IMR-90 (cell line): ENCODE measurements around the gene DPYSL3. TPM values are rescaled to one million over a fixed set of nuclear protein-coding genes. Genes with fewer than 3 reads are reported as not detected.

ENCODE experiments used
- ATAC-seq: fragments of 200-7000 bp; cut with Tn5 transposase; 2 replicates; pipeline ENCODE4 v1.9.1; 2020; ENCODE audit warnings: low read depth, mild to moderate bottlenecking, moderate library complexity
- BruUV-seq: library from RNA; stranded (reverse); fragments of 400-500 nt; replicated peaks from 2 replicates; lab custom pipeline; 2021; lab: Mats Ljungman, UMichigan
- CTCF ChIA-PET: fragments of 300-600 bp; formaldehyde crosslinking; extraction: SDS; loops from one replicate; lab custom pipeline; 2021; ENCODE audit warnings: antibody characterized with exemption; lab: Yijun Ruan, JAX
- POLR2A ChIA-PET: fragments of 300-600 bp; sonication (Branson Sonifier 250); formaldehyde crosslinking; loops from one replicate; lab custom pipeline; 2022; ENCODE audit warnings: antibody characterized with exemption; ENCODE audit not compliant: unreplicated experiment; lab: Charles Lee
- DNase-seq: peaks from one replicate; pipeline ENCODE4 v3.0.0; 2013
- H2AFZ ChIP-seq: replicated peaks from 2 replicates; pipeline ENCODE3; 2013; ENCODE audit warnings: low read length, mild to moderate bottlenecking; ENCODE audit not compliant: poor library complexity
- H2AK5ac ChIP-seq: 2 replicates; pipeline ENCODE4 v1.6.1; 2013; ENCODE audit warnings: low read depth, low read length, inconsistent platforms
- H2AK9ac ChIP-seq: replicated peaks from 2 replicates; pipeline ENCODE3; 2013; ENCODE audit warnings: mild to moderate bottlenecking, low read depth, low read length, moderate library complexity; ENCODE audit not compliant: poor library complexity
- H2BK120ac ChIP-seq: 2 replicates; pipeline ENCODE4 v1.6.1; 2013; ENCODE audit warnings: low read depth, low read length, inconsistent platforms
- H2BK15ac ChIP-seq: 3 replicates; pipeline ENCODE4 v1.6.1; 2013; ENCODE audit warnings: low read depth, low read length, inconsistent platforms
- H2BK20ac ChIP-seq: 2 replicates; pipeline ENCODE4 v1.6.1; 2013; ENCODE audit warnings: low read depth, mild to moderate bottlenecking, inconsistent platforms, low read length, moderate library complexity
- H2BK5ac ChIP-seq: 2 replicates; pipeline ENCODE4 v1.6.1; 2013; ENCODE audit warnings: mild to moderate bottlenecking, low read depth, low read length, inconsistent platforms; ENCODE audit not compliant: poor library complexity, severe bottlenecking
- H3K14ac ChIP-seq: replicated peaks from 2 replicates; pipeline ENCODE4 v1.6.1; 2013; ENCODE audit warnings: low read depth, low read length, inconsistent platforms
- H3K18ac ChIP-seq: 2 replicates; pipeline ENCODE4 v1.6.1; 2013; ENCODE audit warnings: low read depth, low read length, control low read depth
- H3K23ac ChIP-seq: 2 replicates; pipeline ENCODE4 v1.6.1; 2013; ENCODE audit warnings: low read depth, low read length, inconsistent platforms
- H3K27ac ChIP-seq: 2 replicates; pipeline ENCODE4 v1.5.1; 2013; ENCODE audit warnings: mild to moderate bottlenecking, control low read depth, low read length; ENCODE audit not compliant: insufficient read depth
- H3K27me3 ChIP-seq: 2 replicates; pipeline ENCODE4 v1.6.1; 2013; ENCODE audit warnings: low read length; ENCODE audit not compliant: control insufficient read depth, insufficient read depth
- H3K36me3 ChIP-seq: 2 replicates; pipeline ENCODE4 v1.6.1; 2013; ENCODE audit warnings: low read length, mixed read lengths; ENCODE audit not compliant: control insufficient read depth, insufficient read depth
- H3K4ac ChIP-seq: 2 replicates; pipeline ENCODE4 v1.6.1; 2013; ENCODE audit warnings: low read depth, low read length, inconsistent platforms
- H3K4me1 ChIP-seq: 2 replicates; pipeline ENCODE4 v1.6.1; 2013; ENCODE audit warnings: low read length, mixed read lengths; ENCODE audit not compliant: control insufficient read depth, insufficient read depth
- H3K4me2 ChIP-seq: 2 replicates; pipeline ENCODE4 v1.6.1; 2013; ENCODE audit warnings: low read depth, mild to moderate bottlenecking, control low read depth, low read length, moderate library complexity
- H3K4me3 ChIP-seq: 2 replicates; pipeline ENCODE4 v1.5.1; 2013; ENCODE audit warnings: low read depth, mild to moderate bottlenecking, control low read depth, low read length, moderate library complexity; ENCODE audit not compliant: insufficient read depth
- H3K56ac ChIP-seq: 2 replicates; pipeline ENCODE4 v1.6.1; 2013; ENCODE audit warnings: low read length, inconsistent platforms; ENCODE audit not compliant: insufficient read depth; ENCODE audit errors: extremely low read depth
- H3K79me1 ChIP-seq, 2 experiments: 2 replicates each; pipeline ENCODE4 v1.6.1; 2013; ENCODE audit warnings: low read length in 2 of 2, inconsistent platforms in 1 of 2, low read depth in 1 of 2
- H3K9ac ChIP-seq: 2 replicates; pipeline ENCODE4 v1.6.1; 2013; ENCODE audit warnings: low read depth, low read length, control low read depth
- H3K9me1 ChIP-seq: 2 replicates; pipeline ENCODE4 v1.6.1; 2013; ENCODE audit warnings: low read length, inconsistent platforms; ENCODE audit not compliant: insufficient read depth
- H3K9me3 ChIP-seq: 2 replicates; pipeline ENCODE4 v1.6.1; 2013; ENCODE audit warnings: low read length; ENCODE audit not compliant: control insufficient read depth, insufficient read depth
- H4K20me1 ChIP-seq: 2 replicates; pipeline ENCODE4 v1.6.1; 2013; ENCODE audit warnings: low read length, inconsistent platforms; ENCODE audit not compliant: insufficient read depth
- H4K5ac ChIP-seq: 2 replicates; pipeline ENCODE4 v1.6.1; 2013; ENCODE audit warnings: mild to moderate bottlenecking, low read depth, low read length, control low read depth
- H4K8ac ChIP-seq, 2 experiments: 2 replicates each; pipeline ENCODE4 v1.6.1; 2013; ENCODE audit warnings: low read depth in 2 of 2, low read length in 2 of 2, control low read depth in 1 of 2, inconsistent platforms in 1 of 2
- H4K91ac ChIP-seq: 2 replicates; pipeline ENCODE4 v1.6.1; 2013; ENCODE audit warnings: low read depth, low read length, inconsistent platforms; ENCODE audit not compliant: insufficient read depth
- FOS ChIP-seq: fragments of 150-350 bp; IDR thresholded peaks from 2 replicates; pipeline ENCODE4 v1.6.1; 2016; ENCODE audit warnings: low read depth, low read length
- dilution Hi-C: fragments of 300-500 bp; cut with HindIII; formaldehyde crosslinking; loops from one replicate; pipeline ENCODE4 v1.14.3; 2018; ENCODE audit warnings: low sequenced_read_pairs; ENCODE audit not compliant: unreplicated experiment
- in situ Hi-C: fragments of 300-500 bp; cut with MboI; formaldehyde crosslinking; loops from 3 replicates; pipeline ENCODE4 v1.14.3; 2019; ENCODE audit warnings: low sequenced_read_pairs, inconsistent platforms, mixed read lengths
- intact Hi-C: fragments of 100-400 bp; cut with micrococcal nuclease; formaldehyde crosslinking; loops from 2 replicates; pipeline ENCODE4 v1.10.0; 2022
- polyA plus RNA-seq, 3 experiments: library from polyadenylated mRNA; depleted of rRNA; stranded (reverse); fragments of >200 nt; gene quantifications; 2 replicates each; pipeline ENCODE4 v1.2.3, GENCODE V29; 2012; ENCODE audit warnings: low replicate concordance in 1 of 3
- total RNA-seq: library from RNA; depleted of rRNA; stranded (reverse); fragments of >200 nt; gene quantifications from 2 replicates; pipeline ENCODE4 v1.2.3, GENCODE V29; 2012

The DPYSL3 gene
- total and polyA plus RNA-seq, 2 of the 4 experiments (the other 2 are of a cell fraction): 50.2 to 60.9 TPM

DNA sequence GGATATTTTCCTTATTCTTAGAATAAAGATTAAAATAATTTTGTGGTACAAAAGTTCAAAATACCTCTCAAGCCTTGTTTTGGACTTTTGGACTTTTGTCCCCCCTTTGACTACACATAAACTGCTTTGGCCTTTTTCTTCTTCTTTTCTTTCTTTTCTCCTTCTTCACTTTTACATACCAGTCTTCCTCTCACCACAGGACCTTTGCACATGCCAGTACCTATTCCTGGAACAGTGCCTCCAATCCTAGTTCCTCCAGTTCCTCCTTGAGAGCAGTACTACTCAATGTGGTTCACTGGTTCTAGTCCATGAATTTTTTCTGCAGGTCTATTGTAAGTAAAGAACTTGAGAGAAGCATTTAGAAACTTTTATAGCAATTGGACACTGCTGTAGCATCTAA is 138.6 kb downstream of the DPYSL3 start:
- Histone ChIP-seq H3K9me1 (no peaks in the 10 kb centered on the region), H4K8ac (no peak overlapping the region), H3K36me3 (no peaks in the 10 kb centered on the region), H4K5ac (no peak overlapping the region), H3K79me1 (no peaks in the 10 kb centered on the region), H2BK20ac (no peak overlapping the region), H3K4me3 (no peak overlapping the region), H3K18ac (no peak overlapping the region), H3K27ac (no peak overlapping the region), H3K9me3 (no peaks in the 10 kb centered on the region), H3K4me2 (no peak overlapping the region), H2BK120ac (no peak overlapping the region), H2AK5ac (no peak overlapping the region), H2BK15ac (no peak overlapping the region), H3K23ac (no peak overlapping the region), H3K27me3 (peaks cover 3% of the 10 kb centered on the region; the same call in 1 of the 2 replicates), H2AFZ (no peak overlapping the region), H3K4ac (no peak overlapping the region), H4K20me1 (no peaks in the 10 kb centered on the region), H3K14ac (no peak overlapping the region), H3K4me1 (peaks cover 2% of the 10 kb centered on the region; the same call in 1 of the 2 replicates), H3K9ac (no peak overlapping the region), H2AK9ac (no peak overlapping the region), H4K91ac (no peak overlapping the region), H3K56ac (no peak overlapping the region), H2BK5ac (no peak overlapping the region)
- DNase-seq: no peak
- ATAC-seq: no peak
- in situ Hi-C loops (loop anchor here (25.0 kb wide), 1 partner anchor 834 kb away; no protein-coding TSS in a partner anchor), intact Hi-C loops (no loop called here), dilution Hi-C loops (no loop called here)
- BruUV-seq: no TSS peak
- ChIA-PET POLR2A (interaction anchor here (0.6 kb wide), 1 partner anchor 16 kb away, joined by 3 read pairs; no protein-coding TSS in a partner anchor), CTCF (no interaction called here)
- no peak for TF ChIP-seq FOS
